Stomach (tissue), 9 donors: ENCODE data around the gene SMIM12. TPM values are rescaled to one million over a fixed set of nuclear protein-coding genes. Genes with fewer than 3 reads are reported as not detected.

Source experiments
- DNase-seq, 2 donors: peaks; one replicate each; pipeline versions ENCODE4 v3.0.0 to v3.0.0-alpha.2; 2013 to 2019
- H3K27ac ChIP-seq, 5 donors: fragments of 200-600 bp in 4 of 5; sonication (generic) in 4 of 5; one replicate each; pipeline ENCODE4 v1.5.1; 2013 to 2019; ENCODE audit warnings: mild to moderate bottlenecking in 1 of 5, moderate library complexity in 1 of 5
- H3K27me3 ChIP-seq, 3 donors: fragments of 200-600 bp; sonication (generic); one replicate each; pipeline ENCODE4 v1.5.1; 2017 to 2019; ENCODE audit warnings: mixed run types in 1 of 3
- H3K36me3 ChIP-seq, 4 donors: fragments of 200-600 bp; sonication (generic); 1 replicate in 3 of 4; 2 replicates in 1 of 4; pipeline ENCODE4 v1.5.1; 2016 to 2019
- H3K4me1 ChIP-seq, 4 donors: fragments of 200-600 bp; sonication (generic); one replicate each; pipeline ENCODE4 v1.5.1; 2016 to 2019
- H3K4me3 ChIP-seq, 4 donors: fragments of 200-600 bp; sonication (generic) in 3 of 4; one replicate each; pipeline ENCODE4 v1.5.1; 2016 to 2019; ENCODE audit warnings: mild to moderate bottlenecking in 1 of 4
- H3K9me3 ChIP-seq, 4 donors: fragments of 200-600 bp; sonication (generic); one replicate each; pipeline ENCODE4 v1.5.1; 2016 to 2019
- EP300 ChIP-seq: sonication (generic); formaldehyde crosslinking; IDR thresholded peaks from one replicate; pipeline ENCODE4 v1.6.1; 2017; ENCODE audit warnings: antibody characterized with exemption
- POLR2A ChIP-seq, 4 donors: fragments of 450-650 bp; IDR thresholded peaks; one replicate each; pipeline ENCODE4 v1.6.1; 2016; ENCODE audit warnings: antibody characterized with exemption in 4 of 4, control low read depth in 2 of 4, mild to moderate bottlenecking in 1 of 4, moderate library complexity in 1 of 4
- POLR2AphosphoS5 ChIP-seq, 3 donors: sonication (generic); formaldehyde crosslinking; IDR thresholded peaks; one replicate each; pipeline ENCODE4 v1.6.1; 2016; ENCODE audit warnings: antibody characterized with exemption in 3 of 3
- WGBS, 5 donors: extraction: QIAGEN DNeasy Blood & Tissue Kit in 3 of 5; methylation state at CpG; one replicate each; pipeline versions ENCODE4 v1.1.5 to v1.1.7; 2013 to 2018; 5-methylcytosine and 5-hydroxymethylcytosine counted together
- intact Hi-C: fragments of 100-400 bp; cut with DNase I; formaldehyde crosslinking; loops from one replicate; pipeline ENCODE4 v1.15.1; 2023; ENCODE audit warnings: low total_unique reads
- polyA plus RNA-seq, 3 donors: library from polyadenylated mRNA; stranded (reverse); fragments of 200-250 nt; gene quantifications; one replicate each; pipeline ENCODE4 v1.2.3, GENCODE V29; 2013
- total RNA-seq, 5 donors: library from RNA; depleted of rRNA; stranded (reverse); fragments of >200 nt; gene quantifications; one replicate each; pipeline versions ENCODE4 v1.1.0 to v1.2.3, GENCODE V29; 2014 to 2016
- TF ChIP-seq, protein P1 (sequence below), 7 experiments: fragments of 450-650 bp in 4 of 7; fragments of 200-600 bp in 3 of 7; sonication (generic) in 3 of 7; IDR thresholded peaks; one replicate each; pipeline ENCODE4 v1.5.1; 2016 to 2019; ENCODE audit warnings: antibody characterized with exemption in 7 of 7, control low read depth in 2 of 7, mild to moderate bottlenecking in 1 of 7
- donor health status: healthy with polysubstance abuse.
- donor health status: Bipolar disorder and iron deficiency.
- donor health status: healthy.

Gene SMIM12
- total and polyA plus RNA-seq, 8 donors = 0.58 to 28.9 (median 22.6) TPM

DNA sequence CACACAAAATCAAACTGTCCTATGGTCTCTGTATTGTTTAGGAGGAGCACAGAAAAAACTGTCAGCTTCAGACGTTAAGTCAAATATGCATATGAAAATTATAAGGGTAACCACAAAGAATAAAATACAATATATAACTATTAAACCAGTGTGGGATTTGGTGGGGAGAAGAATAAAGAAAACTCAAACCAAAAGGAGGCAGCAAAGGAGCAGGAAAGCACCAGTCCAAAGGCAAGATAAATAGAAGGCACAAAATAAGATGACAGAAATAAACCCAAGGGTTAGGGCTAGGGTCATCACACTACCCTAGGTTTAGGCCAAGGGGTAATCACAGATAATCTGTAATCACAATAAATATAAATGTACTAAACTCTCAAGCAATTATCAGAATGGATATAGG, 37.1 kb upstream of the SMIM12 start:
- DNase-seq = no peak
- Histone ChIP-seq H3K27me3 (peaks cover 0 to 16% (median 0%) of the 10 kb centered on the region in 3 donors), H3K27ac (no peak overlapping the region), H3K9me3 (peaks cover 0 to 20% (median 12%) of the 10 kb centered on the region in 4 donors), H3K4me1 (no peaks in the 10 kb centered on the region), H3K4me3 (no peak overlapping the region), H3K36me3 (no peaks in the 10 kb centered on the region)
- intact Hi-C loops = no loop called here
- 65 to 81% (median 75%) methylated on average over 1 of the region's 1 CpG for WGBS, 5 donors
- TF ChIP-seq, protein P1, sequence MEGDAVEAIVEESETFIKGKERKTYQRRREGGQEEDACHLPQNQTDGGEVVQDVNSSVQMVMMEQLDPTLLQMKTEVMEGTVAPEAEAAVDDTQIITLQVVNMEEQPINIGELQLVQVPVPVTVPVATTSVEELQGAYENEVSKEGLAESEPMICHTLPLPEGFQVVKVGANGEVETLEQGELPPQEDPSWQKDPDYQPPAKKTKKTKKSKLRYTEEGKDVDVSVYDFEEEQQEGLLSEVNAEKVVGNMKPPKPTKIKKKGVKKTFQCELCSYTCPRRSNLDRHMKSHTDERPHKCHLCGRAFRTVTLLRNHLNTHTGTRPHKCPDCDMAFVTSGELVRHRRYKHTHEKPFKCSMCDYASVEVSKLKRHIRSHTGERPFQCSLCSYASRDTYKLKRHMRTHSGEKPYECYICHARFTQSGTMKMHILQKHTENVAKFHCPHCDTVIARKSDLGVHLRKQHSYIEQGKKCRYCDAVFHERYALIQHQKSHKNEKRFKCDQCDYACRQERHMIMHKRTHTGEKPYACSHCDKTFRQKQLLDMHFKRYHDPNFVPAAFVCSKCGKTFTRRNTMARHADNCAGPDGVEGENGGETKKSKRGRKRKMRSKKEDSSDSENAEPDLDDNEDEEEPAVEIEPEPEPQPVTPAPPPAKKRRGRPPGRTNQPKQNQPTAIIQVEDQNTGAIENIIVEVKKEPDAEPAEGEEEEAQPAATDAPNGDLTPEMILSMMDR (IDR thresholded peaks at IDR 0.05) = no peak
- TF ChIP-seq POLR2AphosphoS5 (IDR thresholded peaks at IDR 0.05) (no peak), POLR2A (IDR thresholded peaks at IDR 0.05) (no peak), EP300 (no peak)

DNA sequence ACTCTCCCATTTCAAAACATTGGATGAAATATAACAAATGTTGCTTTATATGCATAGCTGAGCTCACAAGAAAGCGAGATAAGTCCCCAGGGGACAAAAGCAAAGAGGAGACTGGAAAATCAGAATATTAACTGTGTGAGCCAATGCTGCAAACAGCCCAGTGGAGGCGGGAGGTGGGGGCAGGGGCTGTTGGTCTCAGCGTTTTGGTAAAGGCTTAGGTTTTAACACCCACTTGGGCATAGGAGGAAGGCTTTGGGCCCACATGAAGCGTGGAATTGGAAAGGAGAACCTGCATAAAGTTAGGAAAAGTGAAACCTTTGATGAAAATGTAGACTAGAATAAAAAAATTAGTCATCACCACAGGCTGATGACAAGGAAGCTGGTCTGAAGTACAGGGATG, 30.2 kb upstream of the SMIM12 start:
- 25 to 45% (median 36%) methylated on average over 4 of the region's 4 CpGs for WGBS, 5 donors
- H3K4me3 ChIP-seq = no peak overlapping the region
- H3K36me3 ChIP-seq = no peaks in the 10 kb centered on the region
- intact Hi-C loops = no loop called here
- H3K4me1 ChIP-seq = peaks cover 0 to 15% (median 13%) of the 10 kb centered on the region in 4 donors
- TF ChIP-seq POLR2A (IDR thresholded peaks at IDR 0.05) (no peak), POLR2AphosphoS5 (IDR thresholded peaks at IDR 0.05) (no peak), EP300 (no peak)
- TF ChIP-seq, protein P1 (IDR thresholded peaks at IDR 0.05) = no peak
- no peak overlapping the region for H3K27ac ChIP-seq
- no peak for DNase-seq
- peaks cover 12 to 48% (median 18%) of the 10 kb centered on the region in 3 donors for H3K27me3 ChIP-seq
- H3K9me3 ChIP-seq = peaks cover 0 to 24% (median 15%) of the 10 kb centered on the region in 4 donors

DNA sequence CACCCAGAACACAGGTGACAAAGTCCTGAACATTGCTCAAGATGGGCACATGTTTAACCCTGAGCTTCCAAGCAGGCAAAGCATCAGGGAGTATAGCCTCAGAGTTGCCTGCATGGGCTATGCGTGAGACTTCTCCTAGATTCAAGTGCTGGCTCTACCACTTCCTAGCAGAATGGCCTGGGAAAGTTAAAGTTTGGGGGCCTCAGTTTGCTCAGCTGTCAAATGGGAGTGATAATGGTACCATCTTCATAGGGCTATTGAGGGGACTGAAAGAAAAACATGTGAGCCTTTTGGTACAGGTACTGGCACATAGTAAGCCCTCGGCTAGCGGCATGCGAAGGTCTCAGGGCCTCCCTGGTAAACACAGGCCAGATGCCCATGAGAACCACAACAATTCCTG, 28.0 kb upstream of the SMIM12 start:
- 89 to 97% (median 95%) methylated on average over 4 of the region's 4 CpGs for WGBS, 5 donors
- intact Hi-C loops = no loop called here
- peaks cover 12 to 70% (median 35%) of the 10 kb centered on the region in 3 donors for H3K27me3 ChIP-seq

DNA sequence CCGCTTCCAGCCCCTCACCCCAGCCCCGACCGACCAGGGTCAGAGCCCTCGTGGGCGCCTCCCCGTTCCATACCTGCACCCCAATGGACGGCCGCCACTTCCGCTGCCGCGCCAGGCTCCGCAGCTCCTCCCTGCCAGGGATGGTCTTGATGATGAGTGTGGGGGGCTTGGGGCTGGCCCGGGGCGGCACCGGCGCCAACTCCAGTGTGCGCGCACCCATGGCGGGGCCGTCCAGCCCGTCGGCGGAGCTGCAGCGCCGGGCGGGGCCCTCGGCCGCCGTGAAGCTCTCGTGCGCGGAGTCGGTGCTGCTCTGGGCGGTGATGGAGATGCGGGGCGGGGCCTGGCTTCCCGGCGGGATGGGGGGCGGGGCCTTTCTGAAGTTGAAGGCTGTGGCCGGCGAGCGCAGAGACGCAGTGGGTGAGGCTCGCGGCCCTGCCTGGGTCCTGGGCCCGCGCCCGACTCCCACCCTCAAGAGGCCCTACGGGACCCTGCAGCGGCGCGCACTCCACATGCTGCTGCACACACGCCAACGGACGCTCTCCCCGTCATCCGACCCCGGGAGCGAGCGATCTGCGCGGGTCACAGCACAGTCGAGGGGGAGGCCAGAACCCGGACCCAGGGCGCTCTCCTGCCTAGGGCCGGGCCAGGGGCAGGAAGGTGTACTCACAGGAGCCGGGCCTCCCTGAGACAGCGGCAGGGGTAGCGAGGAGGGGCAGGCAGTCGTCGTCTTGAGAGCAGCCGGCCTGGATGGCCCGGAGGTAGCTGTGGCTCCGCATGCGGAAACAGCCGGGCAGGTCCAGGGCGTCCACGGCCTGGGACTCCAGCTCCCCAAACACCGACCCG, 26.1 kb upstream of the SMIM12 start:
- WGBS, 5 donors = 2 to 5% (median 3%) methylated on average over 13 to 80 of the region's 80 CpGs
- Histone ChIP-seq H3K4me3 (peak overlapping the region; percentile 34 to 56 (median 41)), H3K27ac (no peak overlapping the region), H3K36me3 (no peaks in the 10 kb centered on the region), H3K27me3 (peaks cover 12 to 77% (median 35%) of the 10 kb centered on the region in 3 donors), H3K4me1 (peaks cover 0 to 16% (median 13%) of the 10 kb centered on the region in 4 donors), H3K9me3 (peaks cover 0 to 7% (median 5%) of the 10 kb centered on the region in 4 donors)
- TF ChIP-seq EP300 = no peak
- no peak for TF ChIP-seq POLR2AphosphoS5 (IDR thresholded peaks at IDR 0.05)
- TF ChIP-seq POLR2A (IDR thresholded peaks at IDR 0.05) = no peak
- TF ChIP-seq, protein P1 (IDR thresholded peaks at IDR 0.05) = no peak
- intact Hi-C loops = no loop called here
- peak; percentile 57 to 78 for DNase-seq

More for the DNA sequence above, 28.0 kb upstream of the SMIM12 start:
- no peak overlapping the region for H3K27ac ChIP-seq
- DNase-seq = no peak
- peaks cover 0 to 16% (median 13%) of the 10 kb centered on the region in 4 donors for H3K4me1 ChIP-seq
- no peaks in the 10 kb centered on the region for H3K36me3 ChIP-seq
- TF ChIP-seq, protein P1 (IDR thresholded peaks at IDR 0.05) = no peak
- TF ChIP-seq POLR2A (IDR thresholded peaks at IDR 0.05) (no peak), POLR2AphosphoS5 (IDR thresholded peaks at IDR 0.05) (no peak), EP300 (no peak)
- H3K9me3 ChIP-seq = peaks cover 0 to 14% (median 12%) of the 10 kb centered on the region in 4 donors
- no peak overlapping the region for H3K4me3 ChIP-seq
